Stimulated activated CD8-positive, alpha-beta memory T cell treated with anti-CD3 and anti-CD28 coated beads, Interleukin-4, amount 100 ng/mL, for 4 hours (primary cell): ENCODE data around the gene RAB17.

ENCODE experiments used
- DNase-seq, 2 donors: peaks; one replicate each; pipeline ENCODE4 v3.0.0-alpha.2; 2020; ENCODE audit warnings: low read depth in 2 of 2, low spot score in 1 of 2

RAB17 gene

DNA sequence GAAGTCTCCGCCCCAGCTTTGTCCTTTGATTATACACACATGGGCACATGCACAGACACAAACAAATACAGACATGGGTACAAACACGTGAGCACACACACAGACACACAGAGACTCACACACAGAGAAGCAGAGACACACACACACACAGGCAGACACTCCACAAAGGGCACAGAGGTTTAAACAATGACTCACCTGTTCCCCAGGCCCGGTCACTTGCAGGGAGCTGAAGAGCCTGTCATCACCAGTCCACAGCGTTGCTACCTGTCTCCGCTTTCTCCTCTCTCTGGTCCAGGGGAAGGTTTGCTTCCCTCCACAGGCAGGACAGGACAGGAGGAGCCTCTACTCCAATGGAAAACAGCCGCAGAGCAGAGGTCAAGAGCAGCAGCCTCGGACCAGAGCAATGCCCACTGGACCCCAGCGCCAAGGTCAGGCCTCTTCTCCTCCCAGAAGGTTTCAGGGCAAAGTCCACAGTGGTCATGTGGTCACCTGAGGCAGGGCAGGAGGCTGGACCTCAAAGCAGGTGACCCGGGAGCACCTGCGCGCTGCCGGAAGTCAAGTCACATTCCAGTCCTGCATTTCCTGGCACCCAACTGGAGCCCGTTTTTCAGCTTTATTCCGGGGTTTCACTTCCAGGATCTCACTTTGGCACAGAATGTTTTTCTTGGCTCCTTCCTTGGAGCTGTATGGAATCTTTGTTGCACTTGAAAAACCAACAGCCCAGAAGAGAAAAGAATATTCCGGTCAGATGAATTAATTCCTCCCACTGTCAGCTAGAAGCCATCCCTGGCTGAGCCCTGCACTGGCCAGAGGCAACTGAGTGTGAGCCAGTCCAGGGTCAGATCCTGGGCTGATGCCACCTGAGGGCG lies at the start of gene RAB17:
TSS of gene RAB17 (minus strand) at position 463 of the 869 bp plus-strand sequence. CDS start 4,580 bp downstream, outside the sequence.
- DNase-seq = no peak

DNA sequence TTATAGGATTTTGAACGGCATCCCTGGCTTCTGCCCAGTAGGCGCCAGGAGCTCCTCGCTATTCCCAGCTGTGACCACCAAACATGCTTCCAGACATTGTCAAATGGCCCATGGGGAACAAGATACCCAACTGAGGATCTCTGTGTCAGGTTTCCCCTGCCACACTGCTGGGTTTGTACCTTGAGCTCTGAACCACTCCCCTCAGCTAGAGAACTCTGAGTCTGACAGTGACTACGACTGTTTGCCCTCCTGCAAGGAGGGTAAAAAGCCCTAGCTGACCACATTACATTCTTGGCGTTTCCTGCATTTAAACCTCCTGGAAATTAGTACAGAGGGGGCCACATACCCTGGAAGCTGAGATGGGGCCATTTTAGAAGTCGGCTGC lies 49.3 kb upstream of the RAB17 start:
- no peak for DNase-seq

DNA sequence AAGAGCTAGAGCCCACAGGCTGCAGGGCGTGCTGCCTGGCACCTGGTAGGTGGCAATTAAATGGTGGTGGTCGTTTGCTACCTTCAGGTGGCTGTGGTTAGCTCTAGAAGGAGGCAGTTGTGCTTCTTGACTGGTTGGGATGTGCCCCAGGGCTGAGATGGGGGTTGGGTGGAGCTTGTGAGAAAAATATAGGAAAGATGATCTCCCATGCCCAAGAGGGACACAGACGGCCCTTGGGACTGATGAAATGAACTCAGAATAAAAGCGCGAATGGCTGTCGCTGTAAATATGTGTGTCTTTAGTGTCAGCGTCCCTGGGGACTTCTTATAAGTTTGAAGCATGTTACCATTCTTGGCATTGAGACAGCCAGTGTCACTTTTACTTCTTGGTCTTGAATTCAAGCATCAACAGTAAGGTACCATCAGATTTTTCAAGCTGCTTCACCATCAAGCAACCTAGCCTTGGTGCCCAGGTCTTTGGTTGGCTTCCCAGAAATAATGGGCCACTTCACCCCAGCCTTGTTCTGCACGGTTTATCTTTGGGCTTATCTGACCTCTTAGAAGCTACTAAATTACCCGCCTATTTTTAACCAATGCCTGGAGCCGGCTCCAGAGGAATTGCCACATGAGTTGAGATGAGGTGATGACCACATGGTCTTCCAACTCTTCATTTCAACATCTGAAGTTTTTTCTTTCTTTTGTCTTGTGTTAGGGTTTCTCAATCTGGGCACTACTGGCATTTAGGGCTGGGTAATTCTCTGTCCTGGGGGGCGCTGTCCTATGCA lies 48.7 kb upstream of the RAB17 start:
- DNase-seq = no peak

DNA sequence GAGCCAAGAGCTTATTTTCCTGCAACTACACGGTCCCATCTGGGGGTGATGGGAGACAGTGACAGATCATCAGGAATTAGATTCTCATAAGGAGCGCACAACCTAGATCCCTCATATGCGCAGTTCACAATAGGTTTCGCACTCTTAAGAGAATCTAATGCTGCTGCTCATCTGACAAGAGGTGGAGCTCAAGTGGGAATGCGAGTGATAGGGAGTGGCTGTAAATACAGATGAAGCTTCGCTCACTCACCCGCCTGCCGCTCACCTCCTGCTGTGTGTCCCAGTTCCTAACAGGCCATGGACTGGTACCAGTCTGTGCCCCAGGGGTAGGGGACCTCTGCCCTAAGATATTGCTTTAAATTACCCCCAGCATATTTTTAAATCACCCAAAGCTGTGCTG lies 47.6 kb upstream of the RAB17 start:
- DNase-seq = no peak

DNA sequence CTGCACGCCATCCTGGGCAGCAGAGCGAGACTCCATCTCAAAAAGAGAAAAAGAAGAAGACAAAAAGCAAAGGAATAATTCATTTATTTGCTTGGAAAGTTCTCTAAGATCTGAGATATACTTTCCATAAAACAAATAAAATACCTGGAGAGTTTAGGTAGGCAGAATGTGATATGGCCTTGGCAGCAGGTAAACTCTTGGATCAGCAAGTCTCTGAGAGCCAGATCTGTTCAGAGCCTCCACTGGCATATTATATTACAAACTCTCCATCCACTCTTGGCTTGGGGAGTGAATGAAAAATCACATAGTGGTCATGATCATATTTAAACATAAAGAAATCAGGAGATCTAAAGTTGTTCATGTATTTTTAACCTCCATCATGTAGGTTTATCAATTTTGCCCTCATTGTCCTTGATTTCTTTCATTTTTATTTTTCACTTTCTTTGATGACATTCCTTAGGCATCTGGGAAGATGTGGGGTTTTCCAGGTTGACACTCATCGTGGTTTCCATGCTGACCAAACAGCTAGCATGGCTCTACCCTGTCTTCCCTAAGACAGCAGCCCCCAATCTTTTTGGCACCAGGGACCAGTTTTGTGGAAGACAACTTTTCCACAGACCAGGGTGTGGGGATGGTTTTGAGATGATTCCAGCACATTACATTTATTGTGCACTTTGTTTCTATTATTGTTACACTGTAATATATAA lies 47.0 kb upstream of the RAB17 start:
- DNase-seq = no peak

- DNase-seq = no peak
Observed at GRCh38 chr2:237636578-237636977, 46.0 kb upstream of the RAB17 start.

DNA sequence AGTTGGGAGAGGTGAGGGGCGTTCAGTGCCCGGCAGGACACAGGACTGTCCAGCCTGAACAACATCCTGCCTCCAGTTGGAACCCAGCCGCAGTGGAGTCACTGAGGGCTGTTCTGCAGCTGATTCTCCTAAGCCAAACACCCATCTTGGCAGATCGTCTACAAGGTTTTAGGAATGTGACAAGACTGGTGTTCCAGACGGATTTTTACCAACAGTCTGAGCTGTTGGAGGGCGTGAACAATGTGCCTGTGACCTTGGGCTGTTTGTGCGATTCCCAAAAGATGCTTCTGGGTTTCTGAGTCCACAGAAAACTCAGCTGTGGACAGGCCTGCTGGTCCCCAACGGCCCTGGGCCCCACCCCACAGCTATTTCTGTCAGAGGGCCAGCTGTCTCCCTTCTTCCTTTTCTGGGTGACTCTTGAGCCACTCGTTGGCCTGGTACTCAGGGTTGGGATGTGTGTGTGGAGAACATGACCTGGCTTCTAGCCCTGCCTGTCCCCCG lies 42.6 kb upstream of the RAB17 start:
- no peak for DNase-seq

DNA sequence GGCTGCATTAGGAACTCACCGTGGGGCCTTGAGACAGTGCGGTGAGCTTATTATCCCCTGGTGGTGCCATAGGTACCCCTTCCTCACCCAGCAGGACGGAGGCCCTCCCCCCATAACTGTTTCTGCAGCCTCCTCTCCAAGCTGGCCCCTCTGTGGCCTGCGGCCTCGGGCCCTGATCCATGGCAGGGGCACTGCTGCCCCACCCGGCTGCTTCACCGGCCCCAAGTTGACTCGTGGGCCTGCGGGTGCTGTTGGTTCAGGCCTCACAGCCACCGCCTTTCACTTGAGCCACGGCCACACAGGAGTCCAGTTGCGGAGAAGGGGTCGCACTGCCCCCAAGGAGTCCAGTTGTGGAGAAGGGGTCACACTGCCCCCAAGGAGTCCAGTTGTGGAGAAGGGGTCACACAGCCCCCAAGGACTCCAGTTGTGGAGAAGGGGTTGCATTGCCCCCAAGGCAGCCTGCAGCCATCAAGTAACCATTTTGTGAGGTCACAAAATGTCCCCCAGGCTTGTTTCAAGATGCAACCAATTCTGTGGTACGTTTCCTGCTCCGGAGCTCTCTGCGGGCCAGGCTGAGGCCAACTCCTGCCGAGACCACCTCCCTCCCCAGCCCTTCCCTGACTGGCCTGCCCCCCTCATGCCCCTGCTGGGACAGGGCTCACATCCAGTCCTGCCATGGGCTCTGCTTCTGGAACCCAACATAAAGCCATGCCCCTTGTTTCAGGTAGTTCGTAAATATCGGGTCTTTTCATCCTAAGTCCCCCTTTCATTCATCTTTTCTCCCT lies 41.5 kb upstream of the RAB17 start:
- no peak for DNase-seq

GRCh38 chr2:237631007-237631785 lies 40.7 kb upstream of the RAB17 start:
- no peak for DNase-seq

DNA sequence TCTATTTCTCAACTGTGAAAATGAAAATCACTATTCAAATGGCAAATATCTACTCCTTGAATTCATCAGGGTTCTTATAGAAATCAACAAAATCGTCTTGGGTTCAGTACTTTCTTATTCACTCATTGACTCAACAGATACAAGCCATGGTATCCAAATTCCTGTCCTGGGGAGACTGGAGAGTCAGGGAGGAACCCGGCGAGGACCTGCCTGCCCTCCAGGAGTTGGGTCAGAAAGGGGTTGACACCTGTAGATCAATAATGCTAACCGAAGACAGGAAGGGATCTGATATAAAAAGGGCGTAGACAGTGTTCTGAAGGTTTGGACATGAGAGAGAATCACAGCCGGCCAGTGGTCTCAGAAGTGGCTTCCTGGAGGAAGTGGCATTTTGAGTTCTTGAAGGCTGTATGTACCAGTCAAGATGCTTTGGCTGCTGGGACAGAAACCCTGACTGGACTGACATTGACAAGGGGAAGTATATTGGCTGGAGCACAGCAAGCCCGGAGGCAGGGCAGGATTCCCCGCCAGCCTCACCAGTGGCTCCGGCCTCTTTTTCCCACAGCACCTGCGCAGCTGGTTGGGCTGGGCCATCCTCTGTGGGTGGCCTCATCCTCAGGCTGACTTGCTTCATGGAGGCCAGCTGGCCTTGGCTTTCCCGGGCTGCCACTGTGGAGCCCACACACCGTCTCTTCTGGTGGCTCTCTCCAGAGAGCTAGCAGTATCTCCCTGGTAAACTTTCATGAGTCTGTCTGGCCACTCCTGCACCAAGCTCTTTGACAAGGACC lies 39.9 kb upstream of the RAB17 start:
- no peak for DNase-seq

DNA sequence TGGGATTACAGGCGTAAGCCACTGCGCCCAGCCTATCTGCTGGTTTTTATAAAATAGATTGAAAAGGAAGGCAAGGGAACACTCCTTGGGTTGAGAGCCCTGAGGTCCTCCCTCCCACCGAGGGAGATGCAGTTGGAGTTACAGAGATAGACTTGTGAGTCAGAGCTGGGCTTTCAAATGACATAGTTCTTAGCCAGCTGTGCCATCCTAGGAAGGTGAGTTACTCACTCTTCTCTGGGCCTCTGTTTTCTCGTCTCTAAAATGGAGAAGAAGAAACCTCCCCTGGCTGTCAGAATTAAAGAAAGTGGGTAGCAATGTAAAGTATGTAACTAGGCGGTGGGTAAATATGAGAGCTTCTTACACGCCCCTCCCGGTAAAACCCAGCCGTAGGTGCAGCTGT lies 39.2 kb upstream of the RAB17 start:
- DNase-seq = no peak

- DNase-seq = no peak
Observed at GRCh38 chr2:237629188-237629534, 38.6 kb upstream of the RAB17 start.

DNA sequence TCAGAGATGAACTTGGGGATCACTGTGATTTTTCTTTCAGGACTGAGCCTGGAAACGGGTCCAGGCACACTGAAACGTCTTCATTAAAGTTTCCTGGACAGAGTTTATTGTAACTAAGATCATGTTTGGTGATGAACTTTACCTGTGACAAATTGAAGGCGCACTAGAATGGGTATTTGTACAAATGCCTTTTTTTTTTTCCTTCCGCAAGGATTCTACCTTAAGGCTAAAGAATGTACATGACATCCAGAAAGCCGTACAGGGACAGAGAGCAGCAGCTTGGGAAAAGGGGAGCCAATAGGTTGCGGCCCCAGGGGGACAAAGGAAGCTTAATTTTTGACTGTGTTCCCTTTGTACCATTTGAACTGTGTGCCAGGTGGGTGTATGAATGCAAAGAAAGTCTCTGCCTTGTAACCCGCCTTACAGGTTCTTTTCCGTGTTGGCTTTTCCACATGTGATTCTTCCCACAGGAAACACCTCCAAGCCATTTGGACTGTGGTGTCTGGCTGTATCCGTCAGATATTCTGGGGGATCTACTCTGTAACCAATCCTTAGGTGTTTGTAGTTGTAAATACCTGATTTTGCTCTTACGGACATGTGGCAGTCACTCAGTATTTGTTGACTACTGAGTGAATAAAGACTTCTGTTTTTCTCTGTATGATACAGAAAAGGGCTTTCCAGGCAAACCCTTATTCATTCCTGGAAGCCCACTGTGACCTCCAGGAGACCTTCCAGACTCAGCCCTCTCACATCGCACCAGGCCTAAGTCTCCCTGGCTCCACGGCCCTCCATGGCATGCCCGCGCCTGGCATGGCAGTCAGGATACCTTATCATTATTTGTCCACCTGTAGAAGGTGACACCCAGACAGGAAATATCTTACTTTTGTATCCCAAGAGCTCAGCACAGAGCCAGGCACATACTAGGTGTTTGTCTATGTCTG lies 38.0 kb upstream of the RAB17 start:
- no peak for DNase-seq

DNA sequence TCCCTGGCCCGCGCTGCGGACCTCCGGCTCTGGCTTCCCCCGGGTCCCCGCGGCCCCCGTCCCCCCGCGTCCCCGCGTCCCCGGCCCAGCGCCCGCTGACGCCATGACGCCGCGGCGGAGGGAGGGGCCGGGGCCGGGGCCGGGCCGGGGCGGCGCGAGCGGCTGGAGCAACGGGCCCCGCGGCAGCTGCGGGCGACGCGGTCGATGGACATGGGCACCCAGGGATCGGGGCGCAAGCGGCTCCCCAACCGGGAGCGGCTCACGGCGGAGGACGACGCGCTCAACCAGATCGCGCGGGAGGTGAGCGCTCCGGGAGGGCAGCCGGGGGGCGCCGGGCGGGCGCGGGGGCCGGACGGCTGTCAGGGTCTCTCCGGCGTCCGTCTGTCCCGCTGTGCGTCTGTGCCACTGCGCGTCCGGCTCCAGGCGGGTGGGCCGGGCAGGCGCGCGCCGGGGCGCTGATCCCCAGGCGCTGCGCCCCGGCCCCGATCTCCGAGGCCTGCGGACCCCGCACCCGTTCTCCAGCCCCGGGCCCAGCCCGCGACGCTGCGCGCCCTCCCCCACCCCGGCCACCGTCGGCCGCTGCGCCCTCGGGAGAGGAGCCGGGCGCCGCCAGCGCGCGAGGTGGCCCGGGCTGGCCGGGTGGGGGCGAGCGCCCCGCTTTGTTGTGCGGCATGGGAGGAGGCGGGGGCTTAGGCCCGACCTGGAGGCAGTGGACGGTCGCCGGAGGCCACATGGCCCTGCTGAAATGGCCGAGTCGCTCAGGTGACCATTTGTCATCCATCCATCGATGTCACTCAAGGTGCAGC lies 37.1 kb upstream of the RAB17 start, which contains the start of gene LRRFIP1:
TSS of gene LRRFIP1 (plus strand) at position 147 of the 806 bp plus-strand sequence. CDS start at position 205, 58 bp downstream.
- no peak for DNase-seq

DNA sequence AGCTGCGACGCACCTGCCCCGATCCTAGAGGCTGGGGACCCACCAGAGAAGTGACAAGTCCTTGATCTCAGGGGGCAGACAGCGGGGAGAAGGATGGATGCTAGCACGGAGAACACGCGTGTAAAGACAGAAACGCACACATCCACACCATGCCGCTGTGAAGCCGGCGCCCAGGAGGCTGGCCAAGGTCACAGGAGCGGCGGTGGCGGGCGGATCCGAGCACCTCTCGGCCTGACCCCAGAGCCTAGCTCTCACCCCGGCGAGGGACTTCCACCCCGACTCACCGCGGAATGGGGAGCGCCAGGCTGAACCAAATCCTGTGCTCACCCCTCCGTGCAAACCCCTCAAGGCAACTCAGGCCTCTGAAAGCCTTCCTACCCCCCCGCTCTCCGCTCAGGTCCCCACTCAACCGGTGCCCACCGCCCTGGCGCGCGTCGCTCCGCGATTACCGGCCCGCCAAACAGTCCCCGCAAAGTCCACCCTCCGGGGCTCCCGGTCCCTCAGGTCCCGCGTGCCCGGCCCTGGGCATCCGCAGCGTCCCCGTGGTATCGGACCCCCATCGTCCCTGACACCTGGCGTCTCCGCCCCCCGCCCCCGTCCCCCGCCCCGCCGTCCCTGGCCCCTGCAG lies 36.4 kb upstream of the RAB17 start:
- DNase-seq = no peak

- DNase-seq = no peak
Observed at GRCh38 chr2:237625777-237626176, 35.2 kb upstream of the RAB17 start.

DNA sequence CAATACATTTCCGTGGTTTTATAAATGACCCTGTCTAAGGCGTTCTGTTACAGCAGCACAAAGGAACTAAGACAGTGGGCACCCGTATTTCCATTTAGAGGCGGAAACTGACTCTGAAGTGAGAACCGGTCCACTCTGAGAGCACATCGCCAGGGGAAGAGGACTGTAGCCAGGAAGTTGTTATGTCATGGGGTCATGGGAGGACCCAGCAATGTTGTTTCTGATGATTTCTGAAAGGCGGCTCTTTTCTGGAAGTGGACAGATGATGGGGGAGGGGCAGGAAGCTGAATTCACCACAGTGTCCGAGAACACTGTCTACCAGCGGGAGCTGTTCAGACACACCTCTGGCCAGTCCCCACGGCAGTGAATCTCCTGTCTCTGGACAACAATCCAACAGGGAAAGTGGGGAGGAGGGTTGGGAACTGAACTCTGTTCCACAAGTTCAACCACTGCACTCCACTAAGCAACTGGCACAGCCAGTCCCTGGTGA lies 34.7 kb upstream of the RAB17 start:
- no peak for DNase-seq
